H9 (cell line): ENCODE measurements around the gene MPZL3. TPM values are rescaled to one million over a fixed set of nuclear protein-coding genes. Genes with fewer than 3 reads are reported as not detected.

ENCODE experiments used
- DNase-seq: peaks from one replicate; pipeline ENCODE4 v3.0.0-alpha.2; 2017
- H2AFZ ChIP-seq: one replicate; pipeline ENCODE4 v1.6.1; 2013; ENCODE audit warnings: mild to moderate bottlenecking, low read length, control low read depth, moderate library complexity
- H2AK5ac ChIP-seq: 2 replicates; pipeline ENCODE4 v1.6.1; 2013; ENCODE audit warnings: low read length, control low read depth, mixed read lengths; ENCODE audit not compliant: insufficient read length
- H2BK120ac ChIP-seq: one replicate; pipeline ENCODE4 v1.6.1; 2013; ENCODE audit warnings: low read depth, mild to moderate bottlenecking, low read length, control low read depth, inconsistent platforms; ENCODE audit not compliant: poor library complexity, severe bottlenecking
- H2BK12ac ChIP-seq: 2 replicates; pipeline ENCODE4 v1.6.1; 2013; ENCODE audit warnings: low read length, control low read depth, mixed read lengths, low read depth; ENCODE audit not compliant: insufficient read length
- H2BK15ac ChIP-seq: 2 replicates; pipeline ENCODE4 v1.6.1; 2013; ENCODE audit warnings: low read depth, low read length, control low read depth
- H2BK20ac ChIP-seq: one replicate; pipeline ENCODE4 v1.6.1; 2013; ENCODE audit warnings: low read depth, mild to moderate bottlenecking, low read length, control low read depth, inconsistent platforms; ENCODE audit not compliant: poor library complexity, severe bottlenecking
- H2BK5ac ChIP-seq: 2 replicates; pipeline ENCODE4 v1.6.1; 2013; ENCODE audit warnings: low read length, control low read depth, mixed read lengths; ENCODE audit not compliant: insufficient read length
- H3K14ac ChIP-seq: 2 replicates; pipeline ENCODE4 v1.6.1; 2013; ENCODE audit warnings: low read length, control low read depth; ENCODE audit not compliant: insufficient read depth
- H3K18ac ChIP-seq: 2 replicates; pipeline ENCODE4 v1.6.1; 2013; ENCODE audit warnings: low read depth, mild to moderate bottlenecking, mixed read lengths, low read length, control low read depth; ENCODE audit not compliant: insufficient read length
- H3K23ac ChIP-seq: 2 replicates; pipeline ENCODE4 v1.6.1; 2013; ENCODE audit warnings: low read length, control low read depth, mixed read lengths, low read depth; ENCODE audit not compliant: insufficient read length
- H3K23me2 ChIP-seq: 2 replicates; pipeline ENCODE4 v1.6.1; 2013; ENCODE audit warnings: low read depth, mild to moderate bottlenecking, mixed read lengths, low read length, control low read depth; ENCODE audit not compliant: insufficient read length, poor library complexity, severe bottlenecking
- H3K27ac ChIP-seq: 2 replicates; pipeline ENCODE4 v1.5.1; 2013; ENCODE audit warnings: low read length, control low read depth, mixed read lengths, low read depth; ENCODE audit not compliant: insufficient read length
- H3K27me3 ChIP-seq: 2 replicates; pipeline ENCODE4 v1.6.1; 2013; ENCODE audit warnings: low read length, control low read depth, inconsistent platforms; ENCODE audit not compliant: insufficient read depth
- H3K4ac ChIP-seq: 2 replicates; pipeline ENCODE4 v1.6.1; 2013; ENCODE audit warnings: low read depth, mild to moderate bottlenecking, control low read depth, inconsistent platforms, low read length, moderate library complexity
- H3K4me1 ChIP-seq: 2 replicates; pipeline ENCODE4 v1.6.1; 2013; ENCODE audit warnings: low read length, control low read depth, inconsistent platforms; ENCODE audit not compliant: insufficient read depth
- H3K4me2 ChIP-seq: 2 replicates; pipeline ENCODE4 v1.6.1; 2013; ENCODE audit warnings: low read length, control low read depth, mixed read lengths; ENCODE audit not compliant: insufficient read length, insufficient read depth
- H3K56ac ChIP-seq: 2 replicates; pipeline ENCODE4 v1.6.1; 2013; ENCODE audit warnings: low read depth, mild to moderate bottlenecking, mixed read lengths, low read length, control low read depth; ENCODE audit not compliant: insufficient read length
- H3K79me1 ChIP-seq: 2 replicates; pipeline ENCODE4 v1.6.1; 2013; ENCODE audit warnings: low read depth, mild to moderate bottlenecking, moderate library complexity, low read length, control low read depth, inconsistent platforms; ENCODE audit not compliant: insufficient read depth, poor library complexity, severe bottlenecking
- H3K79me2 ChIP-seq: 2 replicates; pipeline ENCODE4 v1.6.1; 2013; ENCODE audit warnings: low read length, control low read depth, inconsistent platforms; ENCODE audit not compliant: insufficient read depth
- H3K9ac ChIP-seq: 2 replicates; pipeline ENCODE4 v1.6.1; 2013; ENCODE audit warnings: low read length, control low read depth, mixed read lengths; ENCODE audit not compliant: insufficient read length; ENCODE audit errors: extremely low read depth
- H3K9me3 ChIP-seq: one replicate; pipeline ENCODE4 v1.6.1; 2013; ENCODE audit warnings: low read depth, low read length, inconsistent platforms; ENCODE audit not compliant: control insufficient read depth
- H3T11ph ChIP-seq: one replicate; pipeline ENCODE4 v1.6.1; 2013; ENCODE audit warnings: mild to moderate bottlenecking, low read length, control low read depth, inconsistent platforms
- H4K20me1 ChIP-seq: one replicate; pipeline ENCODE4 v1.6.1; 2013; ENCODE audit not compliant: control insufficient read depth, insufficient read length, insufficient read depth
- H4K5ac ChIP-seq: 2 replicates; pipeline ENCODE4 v1.6.1; 2013; ENCODE audit warnings: low read depth, mild to moderate bottlenecking, mixed read lengths, low read length, control low read depth; ENCODE audit not compliant: insufficient read length
- H4K8ac ChIP-seq: replicated peaks from 2 replicates; pipeline ENCODE4 v1.6.1; 2013; ENCODE audit warnings: low read length, control low read depth, mixed read lengths, low read depth; ENCODE audit not compliant: insufficient read length
- H4K91ac ChIP-seq: 2 replicates; pipeline ENCODE4 v1.6.1; 2013; ENCODE audit warnings: low read depth, mild to moderate bottlenecking, moderate library complexity, mixed read lengths, low read length, control low read depth; ENCODE audit not compliant: insufficient read length
- H3K27ac Mint-ChIP-seq, 3 experiments: 2 replicates in 2 of 3; 3 replicates in 1 of 3; pipeline ENCODE4 v1.8.0; 2020 to 2021; ENCODE audit warnings: mixed read lengths in 3 of 3, mild to moderate bottlenecking in 1 of 3, moderate library complexity in 1 of 3
- H3K27me3 Mint-ChIP-seq: 2 replicates; pipeline ENCODE4 v1.8.0; 2021; ENCODE audit warnings: low read depth, mild to moderate bottlenecking, moderate library complexity, mixed read lengths
- H3K36me3 Mint-ChIP-seq, 3 experiments: 2 replicates in 2 of 3; 3 replicates in 1 of 3; pipeline ENCODE4 v1.8.0; 2020 to 2021; ENCODE audit warnings: low read depth in 3 of 3, mixed read lengths in 3 of 3; ENCODE audit not compliant: insufficient read depth in 1 of 3
- H3K4me1 Mint-ChIP-seq, 2 experiments: 2 replicates each; pipeline ENCODE4 v1.8.0; 2020; ENCODE audit warnings: mixed read lengths in 2 of 2
- H3K4me3 Mint-ChIP-seq, 2 experiments: 2 replicates in 1 of 2; 3 replicates in 1 of 2; pipeline ENCODE4 v1.8.0; 2020 to 2021; ENCODE audit warnings: mild to moderate bottlenecking in 2 of 2, mixed read lengths in 2 of 2, moderate library complexity in 1 of 2
- H3K9me3 Mint-ChIP-seq, 2 experiments: 2 replicates in 1 of 2; 3 replicates in 1 of 2; pipeline ENCODE4 v1.8.0; 2020; ENCODE audit warnings: mild to moderate bottlenecking in 2 of 2, mixed read lengths in 2 of 2, moderate library complexity in 1 of 2
- WGBS: extraction: QIAGEN DNeasy Blood & Tissue Kit; methylation state at CpG from one replicate; pipeline ENCODE4 v1.1.7; 2013; ENCODE audit warnings: missing lambda C conversion rate, low lambda C conversion rate, mixed read lengths; ENCODE audit not compliant: insufficient read length; ENCODE audit errors: extremely low coverage; 5-methylcytosine and 5-hydroxymethylcytosine counted together
- total RNA-seq: library from RNA; stranded (reverse); gene quantifications from 2 replicates; pipeline ENCODE4 v1.2.1, GENCODE V29; 2021
- TF ChIP-seq, protein P1 (sequence below): fragments of 200-600 bp; sonication (generic); conservative IDR thresholded peaks from 3 replicates; pipeline ENCODE4 v1.8.0; 2021; ENCODE audit warnings: antibody characterized with exemption, mild to moderate bottlenecking

The MPZL3 gene
- total RNA-seq, 1 experiment from 2014 or later: 2.6 TPM

DNA sequence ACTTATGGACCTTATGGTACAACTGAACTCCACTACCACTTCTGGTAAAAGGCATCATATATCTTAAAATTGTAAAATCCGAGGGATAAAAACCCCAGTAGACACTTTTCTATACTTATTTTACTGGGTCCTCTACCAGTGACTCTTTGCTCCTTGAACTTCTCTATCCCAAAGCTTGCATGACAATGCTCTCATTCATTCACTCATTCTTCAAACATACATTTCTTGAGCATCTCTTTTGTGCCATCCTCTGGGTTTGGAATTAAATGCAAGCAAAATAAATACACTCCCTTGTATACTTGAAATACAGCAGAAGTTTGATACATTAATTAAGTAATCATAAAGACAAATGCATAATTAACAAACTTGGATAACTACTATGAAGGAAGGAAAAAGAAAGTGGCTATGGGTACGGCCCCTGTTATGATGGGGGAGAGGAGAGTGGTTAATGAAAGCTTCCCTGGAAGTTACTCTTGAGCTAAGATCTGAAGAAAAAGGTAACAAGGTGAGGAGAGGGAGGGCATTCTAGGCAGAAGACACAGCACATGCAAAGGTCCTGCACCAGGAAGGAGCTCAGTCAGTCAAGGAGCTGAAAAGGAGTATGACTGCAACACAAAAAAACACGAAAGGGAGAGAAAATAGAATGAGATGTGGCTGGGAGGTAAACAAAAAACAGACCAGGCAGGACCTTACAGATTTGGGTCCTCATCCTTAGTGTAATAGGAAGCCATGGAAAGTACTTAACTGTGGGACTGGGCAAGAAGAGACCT lies 8.0 kb downstream of the MPZL3 start:
- Mint-ChIP-seq H3K36me3 (no peaks in the 10 kb centered on the region), H3K9me3 (no peaks in the 10 kb centered on the region), H3K27ac (no peak overlapping the region), H3K4me1 (peaks cover 5 to 15% of the 10 kb centered on the region in 2 experiments), H3K27me3 (peaks cover 54% of the 10 kb centered on the region), H3K4me3 (no peak overlapping the region)
- WGBS: no CpG with 5 or more reads among the region's 3 CpGs
- Histone ChIP-seq H2AFZ (no peak overlapping the region), H3K27ac (no peak overlapping the region), H2BK15ac (no peak overlapping the region), H2BK5ac (no peak overlapping the region), H3K4me1 (peaks cover 6% of the 10 kb centered on the region; the same call in 1 of the 2 replicates), H3K56ac (no peak overlapping the region), H3T11ph (no peak overlapping the region), H3K27me3 (no peaks in the 10 kb centered on the region), H3K4me2 (no peak overlapping the region), H4K91ac (no peak overlapping the region), H2AK5ac (no peak overlapping the region), H4K5ac (no peak overlapping the region), H2BK12ac (no peak overlapping the region), H3K4ac (no peak overlapping the region), H2BK120ac (no peak overlapping the region), H3K79me1 (no peaks in the 10 kb centered on the region), H3K23me2 (no peaks in the 10 kb centered on the region), H3K23ac (no peak overlapping the region), H4K8ac (no peak overlapping the region), H2BK20ac (no peak overlapping the region), H3K14ac (no peak overlapping the region), H3K9me3 (no peaks in the 10 kb centered on the region), H3K18ac (no peak overlapping the region), H3K79me2 (no peaks in the 10 kb centered on the region), H3K9ac (no peak overlapping the region), H4K20me1 (no peaks in the 10 kb centered on the region)
- TF ChIP-seq, protein P1, sequence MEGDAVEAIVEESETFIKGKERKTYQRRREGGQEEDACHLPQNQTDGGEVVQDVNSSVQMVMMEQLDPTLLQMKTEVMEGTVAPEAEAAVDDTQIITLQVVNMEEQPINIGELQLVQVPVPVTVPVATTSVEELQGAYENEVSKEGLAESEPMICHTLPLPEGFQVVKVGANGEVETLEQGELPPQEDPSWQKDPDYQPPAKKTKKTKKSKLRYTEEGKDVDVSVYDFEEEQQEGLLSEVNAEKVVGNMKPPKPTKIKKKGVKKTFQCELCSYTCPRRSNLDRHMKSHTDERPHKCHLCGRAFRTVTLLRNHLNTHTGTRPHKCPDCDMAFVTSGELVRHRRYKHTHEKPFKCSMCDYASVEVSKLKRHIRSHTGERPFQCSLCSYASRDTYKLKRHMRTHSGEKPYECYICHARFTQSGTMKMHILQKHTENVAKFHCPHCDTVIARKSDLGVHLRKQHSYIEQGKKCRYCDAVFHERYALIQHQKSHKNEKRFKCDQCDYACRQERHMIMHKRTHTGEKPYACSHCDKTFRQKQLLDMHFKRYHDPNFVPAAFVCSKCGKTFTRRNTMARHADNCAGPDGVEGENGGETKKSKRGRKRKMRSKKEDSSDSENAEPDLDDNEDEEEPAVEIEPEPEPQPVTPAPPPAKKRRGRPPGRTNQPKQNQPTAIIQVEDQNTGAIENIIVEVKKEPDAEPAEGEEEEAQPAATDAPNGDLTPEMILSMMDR: no peak
- no peak for DNase-seq
